ENCODE results near the gene MUCL3. TPM values are rescaled to one million over a fixed set of nuclear protein-coding genes. Genes with fewer than 3 reads are reported as not detected.

Gene MUCL3
- total RNA-seq, 2 donors from 2014 or later, result 13.8 TPM; not detected in 1

DNA sequence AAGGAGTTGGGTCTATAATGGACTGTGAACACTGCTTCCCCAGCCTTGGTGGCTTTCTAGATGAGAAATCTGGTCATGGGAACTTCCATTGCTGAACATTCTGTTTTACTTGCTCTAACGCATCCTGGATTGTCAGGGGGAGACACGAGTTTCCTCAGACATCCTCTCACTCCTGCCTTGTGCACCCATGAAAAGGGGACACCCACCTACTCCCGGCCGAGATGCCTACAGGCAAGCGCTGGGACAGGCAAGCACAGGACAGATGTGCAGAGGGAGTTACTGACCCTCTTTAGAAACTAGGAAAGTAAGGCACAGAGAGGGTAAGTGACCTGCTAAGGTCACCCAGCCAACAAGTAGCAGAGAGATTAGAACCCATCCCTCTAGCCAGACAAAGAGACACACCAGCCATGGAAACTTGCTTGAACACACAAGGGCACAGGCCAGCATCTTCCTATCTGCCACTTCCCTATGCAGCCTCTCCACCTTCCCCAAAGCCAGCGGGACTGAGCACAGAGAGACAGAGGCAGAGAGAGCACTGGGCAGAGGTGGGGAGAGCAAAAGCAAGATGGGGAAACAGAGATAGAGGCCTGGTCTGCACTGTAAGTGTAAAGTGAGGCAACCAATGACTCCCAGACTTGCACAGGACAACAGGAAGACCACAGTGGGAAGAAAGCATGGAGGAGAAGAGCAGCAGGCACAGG is 8.0 kb upstream of the MUCL3 start:
- H3K4me3 ChIP-seq, result no peak overlapping the region
- DNase-seq (ENCODE audit: low spot score), result no peak
- H3K4me1 ChIP-seq (ENCODE audit: control insufficient read depth in 1 of 2, low read depth in 2 of 2), result no peaks in the 10 kb centered on the region
- TF ChIP-seq, protein P1, sequence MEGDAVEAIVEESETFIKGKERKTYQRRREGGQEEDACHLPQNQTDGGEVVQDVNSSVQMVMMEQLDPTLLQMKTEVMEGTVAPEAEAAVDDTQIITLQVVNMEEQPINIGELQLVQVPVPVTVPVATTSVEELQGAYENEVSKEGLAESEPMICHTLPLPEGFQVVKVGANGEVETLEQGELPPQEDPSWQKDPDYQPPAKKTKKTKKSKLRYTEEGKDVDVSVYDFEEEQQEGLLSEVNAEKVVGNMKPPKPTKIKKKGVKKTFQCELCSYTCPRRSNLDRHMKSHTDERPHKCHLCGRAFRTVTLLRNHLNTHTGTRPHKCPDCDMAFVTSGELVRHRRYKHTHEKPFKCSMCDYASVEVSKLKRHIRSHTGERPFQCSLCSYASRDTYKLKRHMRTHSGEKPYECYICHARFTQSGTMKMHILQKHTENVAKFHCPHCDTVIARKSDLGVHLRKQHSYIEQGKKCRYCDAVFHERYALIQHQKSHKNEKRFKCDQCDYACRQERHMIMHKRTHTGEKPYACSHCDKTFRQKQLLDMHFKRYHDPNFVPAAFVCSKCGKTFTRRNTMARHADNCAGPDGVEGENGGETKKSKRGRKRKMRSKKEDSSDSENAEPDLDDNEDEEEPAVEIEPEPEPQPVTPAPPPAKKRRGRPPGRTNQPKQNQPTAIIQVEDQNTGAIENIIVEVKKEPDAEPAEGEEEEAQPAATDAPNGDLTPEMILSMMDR (IDR thresholded peaks at IDR 0.05), result no peak
- H3K27me3 ChIP-seq (replicated peaks; ENCODE audit: insufficient read depth), result no peaks in the 10 kb centered on the region
- no peak for ATAC-seq (ENCODE audit: insufficient number of reproducible peaks, low FRiP score, low read depth)
- no peak overlapping the region for H3K27ac ChIP-seq
- H3K36me3 ChIP-seq, result no peaks in the 10 kb centered on the region
- peaks cover 4% of the 10 kb centered on the region for H3K9me3 ChIP-seq

DNA sequence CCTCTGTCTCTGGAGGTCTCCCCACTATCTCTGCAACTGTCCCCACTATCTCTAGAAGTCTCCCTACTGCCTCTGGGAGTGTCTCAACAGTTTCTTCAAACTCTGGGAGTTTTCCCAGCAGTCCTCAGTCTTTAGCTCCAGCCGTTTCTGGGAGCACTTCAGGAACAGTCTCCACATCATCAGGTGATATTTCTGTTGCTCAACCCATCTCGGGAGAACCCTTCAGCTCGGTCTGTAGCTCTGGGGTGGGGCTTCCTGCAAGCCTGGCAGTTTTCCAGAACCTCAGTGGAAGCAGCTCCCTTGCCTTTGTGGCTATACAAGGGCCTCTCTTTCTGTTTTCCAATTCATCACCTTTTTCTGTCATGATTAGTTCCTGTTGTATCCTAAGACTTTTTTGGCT is 5.8 kb upstream of the MUCL3 start:
- no peak for DNase-seq (ENCODE audit: low spot score)

DNA sequence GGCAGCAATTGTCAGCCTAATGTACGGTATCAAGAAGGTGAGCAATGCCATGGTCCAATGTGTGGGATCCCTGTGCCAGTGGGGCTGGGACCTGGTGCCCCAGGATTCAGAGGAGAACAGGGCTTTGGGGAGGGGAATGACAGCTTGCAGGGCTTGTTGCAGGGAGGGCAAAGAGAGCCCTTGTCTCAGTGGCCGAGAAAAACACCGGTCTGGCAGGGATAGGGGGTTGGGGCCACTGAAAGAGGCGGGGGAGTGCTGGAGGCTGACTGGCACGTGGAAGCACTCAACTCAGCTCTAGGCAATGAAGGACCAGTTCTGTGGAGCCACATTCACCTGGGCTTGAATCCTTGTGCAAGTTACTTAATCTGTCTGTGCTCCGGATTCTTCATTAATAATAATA is 3.5 kb upstream of the MUCL3 start:
- H3K4me3 ChIP-seq, result no peak overlapping the region
- TF ChIP-seq, protein P1 (IDR thresholded peaks at IDR 0.05), result no peak
- ATAC-seq (ENCODE audit: insufficient number of reproducible peaks, low FRiP score, low read depth), result no peak
- no peak for DNase-seq (ENCODE audit: low spot score)
- no peak overlapping the region for H3K27ac ChIP-seq
- H3K27me3 ChIP-seq (replicated peaks; ENCODE audit: insufficient read depth), result no peaks in the 10 kb centered on the region
- H3K36me3 ChIP-seq, result no peaks in the 10 kb centered on the region
- H3K4me1 ChIP-seq (ENCODE audit: control insufficient read depth in 1 of 2, low read depth in 2 of 2), result no peaks in the 10 kb centered on the region
- H3K9me3 ChIP-seq, result no peaks in the 10 kb centered on the region

More for the DNA sequence above, 5.8 kb upstream of the MUCL3 start:
- Histone ChIP-seq H3K4me3 (no peak overlapping the region), H3K9me3 (no peaks in the 10 kb centered on the region), H3K27ac (no peak overlapping the region), H3K27me3 (replicated peaks; ENCODE audit: insufficient read depth) (no peaks in the 10 kb centered on the region), H3K36me3 (no peaks in the 10 kb centered on the region), H3K4me1 (ENCODE audit: control insufficient read depth in 1 of 2, low read depth in 2 of 2) (no peaks in the 10 kb centered on the region)
- ATAC-seq (ENCODE audit: insufficient number of reproducible peaks, low FRiP score, low read depth), result no peak
- TF ChIP-seq, protein P1 (IDR thresholded peaks at IDR 0.05), result no peak

DNA sequence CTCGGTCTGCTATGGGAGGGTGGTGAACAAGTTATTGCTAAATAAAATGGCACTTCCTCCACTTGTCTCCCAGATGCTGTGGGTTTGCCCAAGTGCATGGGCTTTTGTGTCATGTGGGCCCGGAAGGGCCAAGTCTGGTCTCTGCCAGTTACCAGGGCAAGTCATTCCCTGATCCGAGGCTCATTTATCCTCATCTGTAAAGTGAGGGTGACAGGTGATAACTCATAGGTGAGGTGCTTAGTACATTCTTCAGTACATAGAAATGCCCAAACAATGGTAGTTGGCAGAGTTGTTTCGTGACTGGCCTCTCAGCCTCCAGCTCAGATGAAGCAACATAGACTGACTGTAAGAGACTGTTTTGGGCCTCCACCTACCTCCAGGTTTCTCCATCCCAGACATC is 2.0 kb upstream of the MUCL3 start:
- no peak for ATAC-seq (ENCODE audit: insufficient number of reproducible peaks, low FRiP score, low read depth)
- H3K36me3 ChIP-seq, result no peaks in the 10 kb centered on the region
- no peaks in the 10 kb centered on the region for H3K27me3 ChIP-seq (replicated peaks; ENCODE audit: insufficient read depth)
- TF ChIP-seq, protein P1 (IDR thresholded peaks at IDR 0.05), result no peak
- no peak overlapping the region for H3K27ac ChIP-seq
- no peak for DNase-seq (ENCODE audit: low spot score)
- H3K9me3 ChIP-seq, result no peaks in the 10 kb centered on the region
- H3K4me1 ChIP-seq (ENCODE audit: control insufficient read depth in 1 of 2, low read depth in 2 of 2), result peaks cover 0 to 4% of the 10 kb centered on the region in 2 donors
- no peak overlapping the region for H3K4me3 ChIP-seq

DNA sequence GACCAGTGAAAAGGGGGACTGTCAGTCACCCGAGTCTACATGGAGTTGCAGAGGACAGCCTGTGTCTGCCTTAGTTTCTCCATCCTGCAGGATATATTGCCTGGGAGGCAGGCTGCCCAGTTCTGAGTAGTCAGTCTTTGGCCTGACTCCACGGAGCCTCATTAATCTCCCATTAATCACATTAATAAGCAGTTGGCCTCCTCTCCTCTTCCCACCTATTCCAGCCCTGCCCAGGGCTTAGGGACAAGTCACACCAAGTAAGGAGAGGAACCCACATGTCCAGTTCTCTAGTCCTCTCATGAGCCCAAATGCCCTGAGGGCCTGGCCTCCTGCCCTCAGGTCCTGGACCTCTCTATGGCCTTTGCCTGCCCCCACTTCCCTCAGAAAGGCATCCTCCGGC is 1.3 kb upstream of the MUCL3 start:
- no peak for DNase-seq (ENCODE audit: low spot score)
- Histone ChIP-seq H3K4me3 (no peak overlapping the region), H3K27ac (no peak overlapping the region), H3K36me3 (no peaks in the 10 kb centered on the region), H3K4me1 (ENCODE audit: control insufficient read depth in 1 of 2, low read depth in 2 of 2) (peaks cover 0 to 4% of the 10 kb centered on the region in 2 donors), H3K27me3 (replicated peaks; ENCODE audit: insufficient read depth) (no peaks in the 10 kb centered on the region), H3K9me3 (no peaks in the 10 kb centered on the region)
- TF ChIP-seq, protein P1 (IDR thresholded peaks at IDR 0.05), result no peak
- no peak for ATAC-seq (ENCODE audit: insufficient number of reproducible peaks, low FRiP score, low read depth)
